OCI-LY1 (cell line): Measurements from ENCODE around the gene ZFYVE16.
"Not testable (repeated sequence)": the region's sequence is repeated elsewhere in the genome, so short reads cannot be mapped to it uniquely, and the experiment has no call there.

Experiments
- H2AFZ ChIP-seq: fragments of 200-600 bp; sonication (generic), shearing (Covaris generic); 2 replicates; pipeline ENCODE4 v1.6.0; 2014; ENCODE audit warnings: antibody characterized with exemption, mild to moderate bottlenecking, low read length
- H3F3A ChIP-seq: fragments of 200-600 bp; sonication (generic), shearing (Covaris generic); 2 replicates; pipeline ENCODE4 v1.6.0; 2014; ENCODE audit warnings: mild to moderate bottlenecking, antibody characterized with exemption, low read length, moderate library complexity; ENCODE audit not compliant: insufficient read depth
- H3K27ac ChIP-seq: fragments of 200-600 bp; sonication (generic); 2 replicates; pipeline ENCODE4 v1.5.1; 2014; ENCODE audit warnings: low read length, mixed run types, mild to moderate bottlenecking, low read depth; ENCODE audit not compliant: poor library complexity, severe bottlenecking
- H3K27me3 ChIP-seq: fragments of 200-600 bp; sonication (generic); 2 replicates; pipeline ENCODE4 v1.6.0; 2014; ENCODE audit warnings: antibody characterized with exemption, mild to moderate bottlenecking, low read length, moderate library complexity; ENCODE audit not compliant: insufficient read depth
- H3K36me3 ChIP-seq: fragments of 200-600 bp; sonication (generic); 2 replicates; pipeline ENCODE4 v1.6.1; 2014; ENCODE audit warnings: mild to moderate bottlenecking, antibody characterized with exemption, low read length, moderate library complexity, mixed read lengths; ENCODE audit not compliant: insufficient read depth
- H3K4me1 ChIP-seq: fragments of 200-600 bp; sonication (generic); 2 replicates; pipeline ENCODE4 v1.5.1; 2014; ENCODE audit warnings: mild to moderate bottlenecking, low read length, moderate library complexity; ENCODE audit not compliant: insufficient read depth, severe bottlenecking
- H3K4me2 ChIP-seq: fragments of 200-600 bp; sonication (generic), shearing (Covaris generic); 2 replicates; pipeline ENCODE4 v1.6.1; 2014; ENCODE audit warnings: low read length
- H3K4me3 ChIP-seq: fragments of 200-600 bp; sonication (generic); 2 replicates; pipeline ENCODE4 v1.5.1; 2014; ENCODE audit warnings: low read length, low read depth, mild to moderate bottlenecking, mixed read lengths; ENCODE audit not compliant: poor library complexity, severe bottlenecking
- H3K79me2 ChIP-seq: fragments of 200-600 bp; shearing (Covaris generic); 2 replicates; pipeline ENCODE4 v1.6.1; 2016; ENCODE audit warnings: mixed run types, low read length, mixed read lengths; ENCODE audit not compliant: insufficient read depth
- H3K9ac ChIP-seq: fragments of 200-600 bp; sonication (generic), shearing (Covaris generic); 2 replicates; pipeline ENCODE4 v1.6.1; 2014; ENCODE audit warnings: mild to moderate bottlenecking, low read length, mixed read lengths
- H3K9me2 ChIP-seq: fragments of 200-600 bp; sonication (generic), shearing (Covaris generic); 2 replicates; pipeline ENCODE4 v1.6.1; 2014; ENCODE audit warnings: low read depth, mild to moderate bottlenecking, low read length, mixed read lengths
- H3K9me3 ChIP-seq: fragments of 200-600 bp; shearing (Covaris generic); 2 replicates; pipeline ENCODE4 v1.6.1; 2014; ENCODE audit warnings: low read length, mixed read lengths
- H4K20me1 ChIP-seq: fragments of 200-600 bp; sonication (generic), shearing (Covaris generic); 2 replicates; pipeline ENCODE4 v1.6.0; 2016; ENCODE audit warnings: mild to moderate bottlenecking, low read length; ENCODE audit not compliant: insufficient read depth
- CTCF ChIP-seq: fragments of 200-600 bp; sonication (generic), shearing (Covaris generic); IDR thresholded peaks from 2 replicates; pipeline ENCODE4 v1.5.1; 2017; ENCODE audit warnings: mild to moderate bottlenecking, antibody characterized with exemption, low read length, moderate library complexity, mixed read lengths
- EZH2 ChIP-seq: fragments of 200-600 bp; sonication (generic), shearing (Covaris generic); IDR thresholded peaks from 2 replicates; pipeline ENCODE4 v1.8.0; 2017; ENCODE audit warnings: borderline replicate concordance, mixed run types, mild to moderate bottlenecking, antibody characterized with exemption, low read length, moderate library complexity, mixed read lengths

ZFYVE16 gene

GRCh38 chr5:80411589-80412219, 3.8 kb downstream of the ZFYVE16 start:
- Histone ChIP-seq H3F3A (0 out of 2 replicates have a peak, but pooled peaks cover under 1% of the 10 kb centered on the region), H3K9me2 (no peaks in the 10 kb centered on the region), H3K4me3 (no peak overlapping the region), H3K9me3 (no peaks in the 10 kb centered on the region), H3K9ac (no peak overlapping the region), H2AFZ (no peak overlapping the region), H3K36me3 (no peaks in the 10 kb centered on the region), H3K27me3 (no peaks in the 10 kb centered on the region), H3K4me1 (peaks cover 22% of the 10 kb centered on the region), H3K79me2 (peaks cover 7% of the 10 kb centered on the region; the same call in 1 of the 2 replicates), H3K27ac (no peak overlapping the region), H4K20me1 (no peaks in the 10 kb centered on the region), H3K4me2 (no peak overlapping the region)
- TF ChIP-seq EZH2 = no peak
- TF ChIP-seq CTCF = no peak

- Histone ChIP-seq H3K79me2 (peaks cover 3% of the 10 kb centered on the region; the same call in 1 of the 2 replicates), H3K27me3 (no peaks in the 10 kb centered on the region), H4K20me1 (no peaks in the 10 kb centered on the region), H3K4me2 (no peak overlapping the region), H3K27ac (no peak overlapping the region), H3K36me3 (0 out of 2 replicates have a peak, but pooled peaks cover 5% of the 10 kb centered on the region), H3F3A (peaks cover 3% of the 10 kb centered on the region; the same call in 1 of the 2 replicates), H3K9me2 (no peaks in the 10 kb centered on the region), H3K9me3 (no peaks in the 10 kb centered on the region), H3K4me3 (no peak overlapping the region), H3K9ac (no peak overlapping the region), H2AFZ (no peak overlapping the region), H3K4me1 (peaks cover 10% of the 10 kb centered on the region)
- TF ChIP-seq EZH2 (no peak), CTCF (no peak)
Observed at GRCh38 chr5:80414113-80414512, 6.2 kb downstream of the ZFYVE16 start.

- 0 out of 2 replicates have a peak, but pooled peaks cover 5% of the 10 kb centered on the region for H3K36me3 ChIP-seq
- H3F3A ChIP-seq = peaks cover 3% of the 10 kb centered on the region; the same call in 1 of the 2 replicates
- no peak overlapping the region for H3K9ac ChIP-seq
Observed at GRCh38 chr5:80417973-80418372, 10.1 kb downstream of the ZFYVE16 start.

GRCh38 chr5:80424365-80424764, 16.5 kb downstream of the ZFYVE16 start:
- H3K4me2 ChIP-seq, H3K36me3 ChIP-seq, H3K79me2 ChIP-seq, H3K27me3 ChIP-seq, H3K27ac ChIP-seq, H3K4me1 ChIP-seq, H3K9ac ChIP-seq, H3K4me3 ChIP-seq, H3F3A ChIP-seq, H4K20me1 ChIP-seq, H3K9me3 ChIP-seq, H3K9me2 ChIP-seq, H2AFZ ChIP-seq: not testable (repeated sequence)

More at GRCh38 chr5:80417973-80418372, 10.1 kb downstream of the ZFYVE16 start:
- no peaks in the 10 kb centered on the region for H3K4me1 ChIP-seq
- no peak overlapping the region for H3K4me3 ChIP-seq
- no peaks in the 10 kb centered on the region for H3K79me2 ChIP-seq
- H3K9me3 ChIP-seq = no peaks in the 10 kb centered on the region
- TF ChIP-seq EZH2 = no peak
- TF ChIP-seq CTCF = no peak
- H3K4me2 ChIP-seq = no peak overlapping the region
- no peaks in the 10 kb centered on the region for H3K27me3 ChIP-seq
- no peaks in the 10 kb centered on the region for H3K9me2 ChIP-seq
- H4K20me1 ChIP-seq = no peaks in the 10 kb centered on the region
- no peak overlapping the region for H3K27ac ChIP-seq
- no peak overlapping the region for H2AFZ ChIP-seq
